ENCODE data around the gene EMC10. TPM values are rescaled to one million over a fixed set of nuclear protein-coding genes. Genes with fewer than 3 reads are reported as not detected.
A peak's percentile ranks its signal among the peaks of the same experiment; 100 is the strongest.

The EMC10 gene
- total and polyA plus RNA-seq, 10 of the 15 experiments (the other 5 are each of a cell fraction or from before 2014, with no cell fraction given), result 2.5 to 77.3 (median 20.3) TPM

- TF ChIP-seq, protein P1, sequence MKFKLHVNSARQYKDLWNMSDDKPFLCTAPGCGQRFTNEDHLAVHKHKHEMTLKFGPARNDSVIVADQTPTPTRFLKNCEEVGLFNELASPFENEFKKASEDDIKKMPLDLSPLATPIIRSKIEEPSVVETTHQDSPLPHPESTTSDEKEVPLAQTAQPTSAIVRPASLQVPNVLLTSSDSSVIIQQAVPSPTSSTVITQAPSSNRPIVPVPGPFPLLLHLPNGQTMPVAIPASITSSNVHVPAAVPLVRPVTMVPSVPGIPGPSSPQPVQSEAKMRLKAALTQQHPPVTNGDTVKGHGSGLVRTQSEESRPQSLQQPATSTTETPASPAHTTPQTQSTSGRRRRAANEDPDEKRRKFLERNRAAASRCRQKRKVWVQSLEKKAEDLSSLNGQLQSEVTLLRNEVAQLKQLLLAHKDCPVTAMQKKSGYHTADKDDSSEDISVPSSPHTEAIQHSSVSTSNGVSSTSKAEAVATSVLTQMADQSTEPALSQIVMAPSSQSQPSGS (IDR thresholded peaks at IDR 0.05; ENCODE audit: low read length), result peak; percentile 97
- TF ChIP-seq RUNX3 (IDR thresholded peaks at IDR 0.05; ENCODE audit: low read length) (no peak), SUPT20H (IDR thresholded peaks at IDR 0.05; ENCODE audit: borderline replicate concordance, control insufficient read depth, low read depth, low read length) (no peak), RELA (IDR thresholded peaks at IDR 0.05; ENCODE audit: borderline replicate concordance, partially characterized antibody) (peak; percentile 81), E2F4 (IDR thresholded peaks at IDR 0.05; ENCODE audit: low read depth, low read length) (no peak), PRDM15 (CRISPR knock-in tag; IDR thresholded peaks at IDR 0.05) (no peak), IKZF1 (conservative IDR thresholded peaks at IDR 0.05) (peak; percentile 100), MTA2 (IDR thresholded peaks at IDR 0.05; ENCODE audit: low read depth) (no peak), SPI1 (IDR thresholded peaks at IDR 0.05; ENCODE audit: borderline replicate concordance, insufficient read depth, low read depth, low read length) (no peak), BHLHE40 (IDR thresholded peaks at IDR 0.05; ENCODE audit: borderline replicate concordance in 1 of 2, low read depth in 2 of 2, low read length in 1 of 2) (peak in 1 of 2 experiments; percentile 72; a peak in 2 of 4 replicates), ZNF687 (IDR thresholded peaks at IDR 0.05) (peak; percentile 87), IRF4 (IDR thresholded peaks at IDR 0.05; ENCODE audit: low read depth, low read length) (no peak), BMI1 (IDR thresholded peaks at IDR 0.05; ENCODE audit: borderline replicate concordance) (no peak), YY1 (IDR thresholded peaks at IDR 0.05; ENCODE audit: low read depth, low read length) (peak; percentile 96), RFX5 (IDR thresholded peaks at IDR 0.05; ENCODE audit: low read depth, low read length) (peak; percentile 49; the same call in 1 of the 2 replicates), BCL11A (IDR thresholded peaks at IDR 0.05; ENCODE audit: low read depth, low read length) (no peak), POLR2AphosphoS2 (IDR thresholded peaks at IDR 0.05; ENCODE audit: low read depth, low read length) (peak; percentile 92), RBBP5 (conservative IDR thresholded peaks at IDR 0.05) (no peak), MYC (IDR thresholded peaks at IDR 0.05; ENCODE audit: insufficient read depth, insufficient read length, insufficient replicate concordance, low read length, severe bottlenecking) (peak; percentile 33), TBL1XR1 (IDR thresholded peaks at IDR 0.05; ENCODE audit: low read depth, low read length) (0 out of 2 replicates have a peak, but pooled peaks have one; percentile 23)
Observed at GRCh38 chr19:50476224-50476906, at the start of gene EMC10, which contains the start of gene GARIN5A (continued).
